ENCODE data around the gene ANO8. TPM values are rescaled to one million over a fixed set of nuclear protein-coding genes. Genes with fewer than 3 reads are reported as not detected.
"Not testable (repeated sequence)": the region's sequence is repeated elsewhere in the genome, so short reads cannot be mapped to it uniquely, and the experiment has no call there.

ANO8 gene
- total RNA-seq, 4 donors from 2014 or later: 1.3 to 6.2 (median 4.2) TPM

GRCh38 chr19:17376935-17377600 is 42.4 kb upstream of the ANO8 start, which contains the start of gene PLVAP:
Gene PLVAP (minus strand): TSS chr19:17377342. CDS start chr19:17377288, 54 bp downstream.
- H3K36me3 ChIP-seq: no peaks in the 10 kb centered on the region
- H3K4me3 ChIP-seq: peak within 1 kb of the TSS in 1 of 2 donors; percentile 45
- no peaks in the 10 kb centered on the region for H3K9me3 ChIP-seq
- peak within 1 kb of the TSS in 2 of 4 donors; percentile 41 to 57 for H3K27ac ChIP-seq
- TF ChIP-seq CTCF (IDR thresholded peaks at IDR 0.05): peak in 2 of 4 experiments; percentile 5 to 7
- TF ChIP-seq POLR2A (IDR thresholded peaks at IDR 0.05): no peak
- no peak for TF ChIP-seq EP300 (IDR thresholded peaks at IDR 0.05)
- TF ChIP-seq POLR2AphosphoS5 (IDR thresholded peaks at IDR 0.05): peak; percentile 22
- H3K27me3 ChIP-seq: peaks cover 26% of the 10 kb centered on the region
- H3K4me1 ChIP-seq: peaks cover 0 to 8% (median 0%) of the 10 kb centered on the region in 3 donors
- ATAC-seq: peak; percentile 58
- 47% methylated on average over 8 of the region's 39 CpGs; no CpG with 5 or more reads in 1 of the 2 donors for WGBS, 2 donors (ENCODE audit: low coverage in 1 of 2)

- H3K9me3 ChIP-seq: no peaks in the 10 kb centered on the region
- no peak overlapping the region for H3K4me3 ChIP-seq
- ATAC-seq: peak; percentile 67
- H3K4me1 ChIP-seq: peaks cover 0 to 8% (median 0%) of the 10 kb centered on the region in 3 donors
- no peaks in the 10 kb centered on the region for H3K36me3 ChIP-seq
- WGBS, 2 donors (ENCODE audit: low coverage in 1 of 2): 14 to 33% methylated on average over 4 to 6 of the region's 8 CpGs
- H3K27ac ChIP-seq: no peak overlapping the region
- no peak for TF ChIP-seq EP300 (IDR thresholded peaks at IDR 0.05)
- no peak for TF ChIP-seq CTCF (IDR thresholded peaks at IDR 0.05)
- no peak for TF ChIP-seq POLR2A (IDR thresholded peaks at IDR 0.05)
- no peak for TF ChIP-seq POLR2AphosphoS5 (IDR thresholded peaks at IDR 0.05)
- peaks cover 22% of the 10 kb centered on the region for H3K27me3 ChIP-seq
Measured at GRCh38 chr19:17370026-17370587, 35.5 kb upstream of the ANO8 start.

GRCh38 chr19:17365361-17365760 is 30.7 kb upstream of the ANO8 start:
- no peaks in the 10 kb centered on the region for H3K36me3 ChIP-seq
- H3K4me1 ChIP-seq: peaks cover 0 to 6% (median 0%) of the 10 kb centered on the region in 3 donors
- H3K27ac ChIP-seq: no peak overlapping the region
- H3K9me3 ChIP-seq: no peaks in the 10 kb centered on the region
- peaks cover 24% of the 10 kb centered on the region for H3K27me3 ChIP-seq
- no peak for ATAC-seq
- no peak overlapping the region for H3K4me3 ChIP-seq
- 92 to 100% methylated on average over 5 to 10 of the region's 22 CpGs for WGBS, 2 donors (ENCODE audit: low coverage in 1 of 2)
- TF ChIP-seq EP300 (IDR thresholded peaks at IDR 0.05) (no peak), POLR2A (IDR thresholded peaks at IDR 0.05) (no peak), POLR2AphosphoS5 (IDR thresholded peaks at IDR 0.05) (no peak), CTCF (IDR thresholded peaks at IDR 0.05) (no peak)

- not testable (repeated sequence) for ATAC-seq, H3K36me3 ChIP-seq, H3K4me3 ChIP-seq, H3K27ac ChIP-seq, H3K9me3 ChIP-seq, H3K4me1 ChIP-seq
- peaks cover 24% of the 10 kb centered on the region for H3K27me3 ChIP-seq
- WGBS, 2 donors (ENCODE audit: low coverage in 1 of 2): 82% methylated on average over 16 of the region's 20 CpGs; no CpG with 5 or more reads in 1 of the 2 donors
Measured at GRCh38 chr19:17363852-17364605, 29.4 kb upstream of the ANO8 start.
